Fibroblast of mammary gland (primary cell): Measurements from ENCODE around the gene CAMK1D.

Experiments
- DNase-seq: peaks from one replicate; pipeline ENCODE4 v3.0.0-alpha.2; 2010; ENCODE audit warnings: low read depth
- H3K4me3 ChIP-seq: 2 replicates; pipeline ENCODE4 v1.5.1; 2011; ENCODE audit warnings: low read depth, mild to moderate bottlenecking, low read length, moderate library complexity; ENCODE audit not compliant: control insufficient read depth
- TF ChIP-seq, protein P1 (sequence below): conservative IDR thresholded peaks from 2 replicates; pipeline ENCODE4 v1.5.1; 2011; ENCODE audit warnings: low read depth, low read length, inconsistent platforms; ENCODE audit not compliant: control insufficient read depth, insufficient read depth

The CAMK1D gene

DNA sequence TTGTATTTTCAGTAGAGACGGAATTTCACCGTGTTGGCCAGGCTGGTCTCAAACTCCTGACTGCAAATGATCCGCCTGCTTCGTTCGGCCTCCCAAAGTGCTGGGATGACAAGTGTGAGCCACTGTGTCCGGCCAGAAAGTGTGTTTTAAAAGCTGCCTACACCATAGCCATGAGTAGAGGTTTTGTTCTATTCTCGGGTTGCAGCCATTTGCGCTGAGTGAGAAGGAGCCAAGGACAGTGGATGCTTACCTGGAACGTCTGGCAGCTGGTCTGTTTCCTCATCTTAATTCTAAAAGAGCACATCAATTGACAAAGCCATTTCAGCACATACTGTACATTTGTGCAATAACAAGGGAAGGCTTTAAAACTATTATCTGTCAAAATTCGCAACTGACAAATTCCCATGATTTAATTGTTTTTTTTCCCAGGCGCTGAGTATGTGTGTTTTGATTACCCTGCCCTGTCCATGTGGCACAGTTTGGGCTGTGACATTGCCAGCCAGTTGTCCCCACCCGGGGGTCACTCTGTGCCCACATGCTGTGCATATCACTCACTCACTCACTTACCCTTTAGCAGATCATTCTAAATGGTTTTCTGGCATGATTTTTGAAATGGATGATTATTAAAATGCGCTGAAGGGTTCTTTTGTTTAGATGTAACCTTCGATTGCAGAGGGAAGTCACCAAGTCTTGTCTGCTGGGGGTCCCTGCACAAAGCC lies 400.6 kb downstream of the CAMK1D start:
- H3K4me3 ChIP-seq = no peak overlapping the region
- no peak for DNase-seq
- TF ChIP-seq, protein P1, sequence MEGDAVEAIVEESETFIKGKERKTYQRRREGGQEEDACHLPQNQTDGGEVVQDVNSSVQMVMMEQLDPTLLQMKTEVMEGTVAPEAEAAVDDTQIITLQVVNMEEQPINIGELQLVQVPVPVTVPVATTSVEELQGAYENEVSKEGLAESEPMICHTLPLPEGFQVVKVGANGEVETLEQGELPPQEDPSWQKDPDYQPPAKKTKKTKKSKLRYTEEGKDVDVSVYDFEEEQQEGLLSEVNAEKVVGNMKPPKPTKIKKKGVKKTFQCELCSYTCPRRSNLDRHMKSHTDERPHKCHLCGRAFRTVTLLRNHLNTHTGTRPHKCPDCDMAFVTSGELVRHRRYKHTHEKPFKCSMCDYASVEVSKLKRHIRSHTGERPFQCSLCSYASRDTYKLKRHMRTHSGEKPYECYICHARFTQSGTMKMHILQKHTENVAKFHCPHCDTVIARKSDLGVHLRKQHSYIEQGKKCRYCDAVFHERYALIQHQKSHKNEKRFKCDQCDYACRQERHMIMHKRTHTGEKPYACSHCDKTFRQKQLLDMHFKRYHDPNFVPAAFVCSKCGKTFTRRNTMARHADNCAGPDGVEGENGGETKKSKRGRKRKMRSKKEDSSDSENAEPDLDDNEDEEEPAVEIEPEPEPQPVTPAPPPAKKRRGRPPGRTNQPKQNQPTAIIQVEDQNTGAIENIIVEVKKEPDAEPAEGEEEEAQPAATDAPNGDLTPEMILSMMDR = no peak

DNA sequence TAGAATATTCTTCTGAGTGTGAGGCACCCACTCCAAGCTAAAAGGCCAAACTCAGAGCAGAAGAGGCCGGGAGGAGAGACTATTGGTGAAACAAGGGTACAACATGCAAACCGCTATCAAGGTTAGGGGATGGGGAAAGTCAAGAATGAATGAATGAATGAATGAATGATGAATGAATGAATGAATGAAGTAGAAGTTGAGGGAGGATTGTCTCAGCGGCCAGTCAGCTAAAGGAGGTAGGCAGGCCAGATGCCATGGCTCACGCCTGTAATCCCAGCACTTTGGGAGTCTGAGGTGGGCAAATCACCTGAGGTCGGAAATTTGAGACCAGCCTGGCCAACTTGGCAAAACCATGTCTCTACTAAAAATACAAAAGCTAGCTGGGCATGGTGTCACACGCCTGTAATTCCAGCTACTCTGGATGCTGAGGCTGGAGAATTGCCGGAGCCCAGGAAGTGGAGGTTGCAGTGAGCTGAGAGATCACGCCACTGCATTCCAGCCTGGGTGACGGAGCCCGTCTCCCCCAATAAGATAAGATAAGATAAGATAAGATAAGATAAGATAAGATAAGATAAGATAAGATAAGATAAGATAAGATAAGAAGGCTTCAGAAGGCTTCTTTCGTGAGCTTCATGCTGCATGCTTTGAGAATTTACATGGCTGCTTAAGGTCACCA lies 401.3 kb downstream of the CAMK1D start:
- no peak overlapping the region for H3K4me3 ChIP-seq
- TF ChIP-seq, protein P1 = no peak
- no peak for DNase-seq

DNA sequence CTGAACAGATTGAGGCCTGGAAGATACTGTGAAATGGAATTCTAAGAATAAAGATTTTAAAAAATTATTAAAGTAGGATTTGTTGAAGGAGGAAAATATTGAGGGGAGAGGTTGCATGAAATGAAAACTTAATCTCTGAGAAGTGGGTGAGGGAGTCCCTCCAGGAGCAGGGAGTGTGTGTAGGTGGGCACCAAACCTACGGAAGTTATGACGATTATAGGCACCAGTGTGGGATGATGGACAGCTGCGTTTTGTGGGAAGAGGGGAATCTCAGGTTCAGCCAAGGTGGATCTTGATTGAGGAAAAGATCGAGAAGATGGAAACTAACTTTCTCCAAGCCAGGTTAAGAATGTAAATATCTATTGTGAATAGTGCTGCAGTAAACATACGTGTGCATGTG lies 405.7 kb downstream of the CAMK1D start:
- TF ChIP-seq, protein P1 = no peak
- no peak overlapping the region for H3K4me3 ChIP-seq
- DNase-seq = no peak

DNA sequence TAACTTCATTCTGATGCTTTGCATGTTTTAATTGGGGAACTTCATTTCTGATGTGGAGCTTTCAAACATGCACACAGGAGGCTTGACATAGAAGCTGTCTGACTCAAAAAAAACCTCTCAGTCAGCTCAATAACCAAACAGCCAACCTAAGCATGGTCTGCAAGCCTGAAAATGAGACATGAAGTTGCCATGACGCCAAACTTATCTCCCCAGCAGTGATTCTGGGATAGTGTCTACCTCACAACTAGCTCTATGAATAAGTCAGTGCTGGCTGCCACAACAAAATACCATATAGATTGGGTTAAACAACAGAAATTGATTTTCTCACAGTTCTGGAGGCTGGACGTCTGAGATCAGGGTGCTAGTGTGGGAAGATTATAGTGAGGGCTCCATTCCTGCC lies 408.0 kb downstream of the CAMK1D start:
- TF ChIP-seq, protein P1 = no peak
- H3K4me3 ChIP-seq = no peak overlapping the region
- DNase-seq = no peak

DNA sequence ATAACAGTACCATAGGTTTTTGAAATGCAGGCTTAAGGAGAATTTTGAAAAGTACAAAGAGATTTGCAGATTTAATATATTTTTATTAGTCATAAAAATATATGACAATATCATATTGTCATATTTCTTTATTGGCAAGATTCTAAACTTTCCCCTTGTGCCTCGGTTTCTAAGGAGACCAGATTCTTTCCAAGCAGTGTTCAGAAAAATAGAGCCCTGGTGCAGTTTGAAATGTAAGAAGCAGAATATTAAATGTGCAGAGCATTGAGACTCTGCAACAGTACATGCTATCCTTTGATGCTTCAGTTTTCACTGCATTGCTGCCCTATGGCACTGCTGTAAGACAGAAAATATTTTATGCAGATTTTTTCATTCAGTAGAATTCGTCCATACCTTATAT lies 408.9 kb downstream of the CAMK1D start:
- H3K4me3 ChIP-seq = no peak overlapping the region
- TF ChIP-seq, protein P1 = no peak
- no peak for DNase-seq

DNA sequence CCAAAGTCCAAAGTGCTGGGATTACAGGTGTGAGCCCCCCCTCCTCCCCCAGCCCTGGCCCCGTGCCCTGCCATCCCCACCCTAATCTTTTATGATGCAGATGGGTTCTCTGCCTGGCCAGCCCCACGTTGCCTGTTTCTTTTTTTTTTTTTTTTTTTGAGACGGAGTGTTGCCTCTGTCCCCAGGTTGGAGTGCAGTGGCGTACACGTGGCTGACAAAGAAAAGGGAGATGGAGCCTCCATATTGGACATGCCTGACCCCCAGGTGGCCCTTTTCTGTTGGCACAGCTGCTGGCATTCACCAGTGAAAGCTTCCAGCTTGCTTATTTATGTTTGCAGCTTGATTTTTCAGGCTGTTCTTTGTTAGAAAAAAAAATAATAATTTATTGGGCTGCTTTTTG lies 416.9 kb downstream of the CAMK1D start:
- no peak for DNase-seq
- TF ChIP-seq, protein P1 = no peak
- H3K4me3 ChIP-seq = no peak overlapping the region
